GM19351 (cell line): ENCODE data around the gene ARHGAP12.

ENCODE experiments used
- ATAC-seq: cut with Tn5 transposase; IDR thresholded peaks from one replicate; pipeline ENCODE4 v1.9.1; 2021; ENCODE audit warnings: mild to moderate bottlenecking, moderate library complexity; ENCODE audit not compliant: unreplicated experiment

ARHGAP12 gene

DNA sequence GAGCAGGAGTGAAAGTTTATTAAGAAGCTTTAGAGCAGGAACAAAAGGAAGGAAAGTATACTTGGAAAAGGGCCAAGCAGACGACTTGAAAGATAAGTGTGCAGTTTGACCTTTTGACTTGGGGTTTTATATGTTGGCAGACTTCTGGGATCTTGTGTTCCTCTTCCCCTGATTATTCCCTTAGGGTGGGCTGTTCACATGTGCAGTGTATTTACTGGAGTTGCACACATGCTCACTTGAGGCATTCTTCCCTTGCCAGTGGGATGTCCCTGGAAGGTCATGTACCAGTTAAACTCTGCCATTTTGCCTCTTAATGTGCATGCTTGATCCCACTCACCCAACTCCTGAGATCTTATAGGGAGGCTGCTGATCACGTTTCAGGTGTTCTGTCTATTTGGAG lies 23.4 kb upstream of the ARHGAP12 start:
- no peak for ATAC-seq

DNA sequence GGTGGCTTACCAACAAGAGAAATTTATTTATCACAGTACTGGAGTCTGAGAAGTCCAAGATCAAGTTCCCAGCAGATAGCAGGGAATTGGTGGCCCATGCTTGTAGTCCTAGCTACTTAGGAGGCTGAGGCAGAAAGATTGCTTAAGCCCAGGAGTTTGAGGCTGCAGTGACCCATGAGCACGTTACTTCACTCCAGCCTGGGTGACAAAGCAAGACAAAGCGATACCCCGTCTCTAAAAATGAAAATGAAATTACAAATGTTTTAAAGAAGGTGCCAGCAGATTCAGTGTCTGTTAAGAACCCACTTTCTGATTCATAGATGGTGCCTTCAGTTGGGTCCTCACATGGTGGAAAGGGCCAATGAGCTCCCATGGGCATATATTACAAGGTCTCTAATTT lies 20.6 kb upstream of the ARHGAP12 start:
- ATAC-seq = no peak

DNA sequence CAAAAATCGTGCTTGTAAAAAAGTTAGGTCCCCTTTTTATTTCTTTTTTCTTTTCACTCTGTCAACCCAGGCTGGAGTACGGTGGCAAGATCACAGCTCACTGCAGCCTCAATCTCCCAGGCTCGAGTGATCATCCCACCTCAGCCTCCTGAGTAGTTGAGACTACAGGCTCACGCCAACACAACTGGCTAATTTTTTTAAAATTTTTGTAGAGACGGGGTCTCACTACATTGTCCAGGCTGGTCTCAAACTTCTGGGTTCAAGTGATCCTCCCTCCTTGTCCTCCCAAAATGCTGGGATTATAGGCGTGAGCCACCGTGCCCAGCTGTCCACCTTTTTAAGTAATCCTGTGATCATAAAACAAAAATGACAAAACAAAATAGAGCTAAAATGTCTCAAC lies 19.4 kb upstream of the ARHGAP12 start:
- ATAC-seq = no peak

DNA sequence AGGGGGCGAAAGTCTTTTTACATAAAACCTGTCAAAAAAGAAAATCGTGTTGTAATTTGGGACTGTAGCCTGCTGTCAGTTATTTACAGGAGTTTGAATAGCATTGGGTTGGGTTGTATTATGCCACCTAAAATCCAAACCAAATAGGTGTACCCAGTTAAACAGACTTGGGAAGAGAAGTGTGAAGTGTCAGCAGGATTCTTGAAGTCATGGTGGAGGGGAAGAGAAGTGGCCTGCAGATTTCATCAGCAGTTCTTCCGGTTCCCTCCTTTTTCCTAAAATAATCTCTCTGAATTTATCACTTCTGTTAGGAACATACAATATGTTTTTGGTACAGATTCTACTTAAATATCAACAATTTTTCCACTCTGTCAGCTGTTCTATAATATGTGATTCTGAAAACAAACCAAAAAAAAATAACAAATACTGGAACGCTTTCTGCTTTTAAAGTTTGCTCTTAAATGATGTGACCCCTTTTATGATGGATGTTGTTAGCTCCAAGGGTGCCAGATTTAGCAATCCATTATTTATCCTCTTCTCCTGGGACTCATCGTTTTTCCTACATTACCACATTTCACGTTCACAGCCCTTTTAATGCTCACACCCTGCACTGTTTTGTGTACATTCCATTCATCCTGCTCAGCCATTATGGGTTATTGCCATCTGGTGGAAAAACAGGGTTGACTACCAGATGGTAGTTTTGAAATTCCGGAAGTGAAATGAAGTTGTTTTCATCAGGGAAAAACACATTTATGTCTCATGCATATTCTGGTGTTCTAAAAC lies 18.7 kb upstream of the ARHGAP12 start:
- no peak for ATAC-seq

DNA sequence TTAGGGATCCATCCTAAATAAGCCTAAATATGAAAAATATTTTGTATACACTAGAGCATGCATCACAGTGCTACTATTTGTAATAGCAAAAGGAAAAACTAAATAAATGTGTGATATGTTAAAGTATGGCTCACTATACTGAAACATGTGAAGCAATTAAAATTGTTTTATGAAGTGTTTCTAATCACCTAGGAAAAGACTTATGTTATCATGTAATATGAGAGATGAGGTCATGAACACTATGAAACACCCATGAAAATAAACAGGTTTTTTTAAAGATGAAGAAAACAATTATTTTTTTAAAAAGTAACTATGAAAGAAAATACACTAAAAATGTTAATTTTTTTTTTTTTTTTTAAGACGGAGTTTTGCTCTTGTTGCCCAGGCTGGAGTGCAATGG lies 16.8 kb upstream of the ARHGAP12 start:
- no peak for ATAC-seq

DNA sequence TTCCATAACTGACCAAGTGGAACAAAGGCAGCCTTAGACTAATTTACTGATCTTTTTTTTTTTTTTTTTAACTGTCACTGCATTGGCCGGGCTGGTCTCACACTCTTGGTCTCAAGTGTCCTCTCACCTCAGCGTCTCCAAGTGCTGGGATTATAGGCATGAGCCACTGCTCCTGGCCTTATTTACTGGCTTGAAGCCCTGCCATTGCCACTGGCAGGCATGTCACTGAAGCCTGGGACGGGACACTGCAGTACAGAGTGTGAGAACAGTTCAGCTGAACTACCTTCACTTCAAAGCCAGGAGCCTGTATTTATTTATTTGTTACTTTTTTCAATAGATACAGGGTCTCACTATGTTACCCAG lies 15.4 kb upstream of the ARHGAP12 start:
- ATAC-seq = no peak

DNA sequence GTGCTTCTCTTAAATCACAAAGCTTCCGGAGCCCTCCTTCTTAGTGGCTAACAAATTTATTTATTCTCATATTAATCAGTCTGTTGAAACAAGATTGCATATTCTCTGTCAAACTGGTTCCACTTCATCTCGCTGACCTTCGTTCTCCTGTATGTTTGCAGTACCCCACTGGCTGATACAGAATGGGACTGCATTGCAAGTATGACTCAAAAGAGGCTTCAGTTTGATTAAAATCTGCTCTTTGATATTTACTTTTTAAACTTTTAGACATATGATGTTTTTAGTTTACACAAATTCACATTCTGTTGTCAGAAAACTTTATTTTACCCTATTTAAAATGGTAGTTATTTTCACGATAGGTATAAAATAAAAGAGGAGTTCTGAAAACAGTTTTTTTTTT lies 14.3 kb upstream of the ARHGAP12 start:
- ATAC-seq = no peak

DNA sequence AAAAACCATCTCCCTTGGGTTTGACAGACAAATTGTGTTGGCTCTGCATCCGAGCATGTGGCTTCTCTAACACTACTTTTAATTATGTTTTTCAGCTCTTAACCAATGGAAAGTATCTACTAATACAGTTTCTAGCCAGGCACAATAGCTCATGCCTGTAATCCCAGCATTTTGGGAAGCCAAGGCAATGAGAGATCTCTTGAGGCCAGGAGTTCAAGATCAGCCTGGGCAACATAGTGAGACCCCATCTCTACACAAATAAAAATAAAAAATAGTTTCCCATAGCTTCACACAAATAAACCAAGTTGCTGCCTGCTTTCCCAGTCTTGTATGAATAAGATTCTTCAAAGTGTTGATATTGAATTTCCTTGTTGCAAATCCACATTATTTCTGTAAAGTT lies 13.8 kb upstream of the ARHGAP12 start:
- no peak for ATAC-seq

DNA sequence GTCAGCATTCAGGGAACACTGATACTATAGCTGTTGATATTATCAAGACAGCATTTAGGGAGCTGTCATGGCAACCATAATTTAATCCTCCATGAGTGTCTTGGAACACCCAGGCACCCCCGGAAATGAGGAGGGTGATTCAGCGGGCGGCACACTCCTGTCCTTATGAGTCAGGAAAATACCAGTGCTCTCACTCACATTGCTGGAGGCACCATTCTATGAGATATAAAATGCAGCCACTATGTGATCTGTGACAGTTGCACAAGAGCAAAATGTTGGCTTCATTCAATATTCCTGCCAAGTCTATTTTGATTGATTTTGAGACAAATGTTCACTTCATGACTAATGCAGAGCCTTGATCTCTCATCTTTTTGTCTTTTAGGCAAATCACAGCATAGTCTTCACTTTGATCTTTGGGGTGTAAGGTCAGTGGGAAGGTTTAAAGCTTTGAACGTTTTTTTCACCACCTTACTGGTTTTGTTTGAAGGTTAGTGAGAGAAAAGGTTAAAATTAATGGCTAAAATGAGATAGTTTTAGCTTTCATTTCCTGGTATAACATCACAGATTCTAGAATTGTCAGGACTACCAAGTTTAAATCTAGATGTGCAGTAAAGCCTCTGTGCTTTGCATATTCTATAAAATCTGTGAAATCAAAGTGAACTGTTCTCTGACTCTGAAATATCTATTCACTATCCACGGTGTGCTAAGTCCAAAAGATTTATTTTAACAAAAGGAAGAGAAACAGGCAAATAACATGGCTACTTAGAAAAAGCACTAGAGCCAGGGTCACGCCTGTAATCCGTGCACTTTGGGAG lies 12.4 kb upstream of the ARHGAP12 start:
- no peak for ATAC-seq

DNA sequence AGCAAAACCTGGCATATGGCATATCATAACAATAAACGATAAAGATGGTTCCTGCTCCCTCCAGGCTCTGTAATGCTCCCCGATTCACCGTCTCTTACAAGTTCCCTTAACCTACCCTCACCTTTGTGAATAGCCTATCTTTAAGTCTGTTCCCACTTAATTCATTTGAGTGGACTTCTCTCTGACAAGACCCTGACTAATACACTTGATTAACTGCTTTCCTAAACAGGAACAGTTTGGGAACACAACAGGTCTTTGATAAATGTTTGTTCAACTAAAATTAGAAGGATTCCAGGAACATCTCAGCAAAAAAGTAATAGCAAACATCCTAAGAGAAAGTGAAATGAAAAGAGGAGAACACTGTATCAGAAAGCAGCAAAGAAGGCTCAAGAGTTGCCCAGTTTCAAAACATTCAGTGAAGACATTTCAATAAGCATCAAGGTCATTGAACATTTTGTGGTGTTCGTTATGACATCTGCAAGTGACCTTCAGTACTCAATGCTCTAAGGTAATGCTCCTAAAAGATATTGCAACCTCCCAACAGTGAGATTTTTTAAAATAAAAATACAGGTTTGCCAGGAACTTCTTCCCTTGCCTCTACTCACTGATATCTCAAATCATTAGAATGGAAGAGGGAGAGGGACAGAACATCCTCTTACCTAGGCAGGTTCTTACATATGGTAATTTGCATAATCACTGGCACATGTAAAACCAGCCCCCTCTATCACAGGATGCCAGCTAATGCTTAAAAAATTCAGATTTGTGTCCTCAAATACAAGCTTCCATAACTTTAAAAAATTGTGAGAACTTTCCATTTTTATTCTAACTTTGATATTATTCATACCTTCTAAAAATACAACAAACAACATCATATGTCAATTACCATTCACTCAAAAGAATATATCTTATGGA lies 11.4 kb upstream of the ARHGAP12 start:
- ATAC-seq = no peak

DNA sequence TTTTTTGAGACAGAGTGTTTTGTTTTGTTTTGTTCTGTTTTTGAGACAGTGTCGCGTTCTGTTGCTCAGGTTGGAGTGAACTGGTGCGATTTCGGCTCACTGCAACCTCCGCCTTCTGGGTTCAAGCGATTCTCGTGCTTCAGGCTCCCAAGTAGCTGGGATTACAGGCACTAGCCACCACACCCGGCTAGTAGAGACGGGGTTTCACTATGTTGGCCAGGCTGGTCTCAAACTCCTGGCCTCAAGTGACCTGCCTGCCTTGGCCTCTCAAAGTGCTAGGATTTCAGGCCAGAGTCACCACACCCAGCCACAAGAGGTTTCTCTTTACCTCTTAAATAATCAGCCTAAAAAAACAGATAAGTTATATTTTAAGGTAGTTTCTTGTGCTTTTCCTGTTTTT lies 8.7 kb upstream of the ARHGAP12 start:
- ATAC-seq = no peak

DNA sequence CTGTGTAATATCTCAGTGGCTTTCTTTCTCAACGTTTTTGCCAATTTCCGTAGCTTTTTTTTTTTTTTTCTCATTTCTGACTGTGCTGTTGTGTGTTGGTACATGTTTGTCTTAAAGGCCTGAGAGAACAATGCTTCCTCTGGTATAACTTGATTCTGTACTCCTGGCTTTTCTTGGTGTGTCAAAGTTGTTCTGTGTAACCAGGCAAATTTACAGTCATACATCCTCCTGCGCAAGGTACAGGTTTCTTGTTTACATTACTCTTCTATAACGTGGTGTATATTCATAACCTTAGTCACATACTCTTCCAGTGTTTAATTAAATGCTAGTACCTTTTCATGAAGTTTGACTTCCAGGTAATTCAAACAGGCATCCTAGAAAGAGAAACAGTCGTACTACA lies 8.3 kb upstream of the ARHGAP12 start:
- ATAC-seq = no peak

DNA sequence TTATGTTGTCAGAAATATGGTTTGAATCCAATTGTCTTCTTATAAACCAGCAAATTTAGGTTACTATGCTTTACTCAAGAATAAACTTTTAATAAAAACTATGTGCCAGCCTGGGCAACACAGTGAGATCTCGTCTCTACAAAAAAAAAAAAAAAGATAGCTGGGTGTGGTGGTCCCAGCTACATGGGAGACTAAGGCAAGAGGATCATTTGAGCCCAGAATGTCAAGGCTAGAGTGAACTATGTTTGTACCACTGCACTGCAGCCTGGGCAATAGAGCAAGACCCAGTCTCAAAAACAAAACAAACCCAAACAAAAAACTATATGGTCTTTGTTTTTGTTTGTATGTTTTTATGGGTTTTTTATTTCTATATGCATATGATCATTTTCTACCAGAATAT lies 7.5 kb upstream of the ARHGAP12 start:
- no peak for ATAC-seq

DNA sequence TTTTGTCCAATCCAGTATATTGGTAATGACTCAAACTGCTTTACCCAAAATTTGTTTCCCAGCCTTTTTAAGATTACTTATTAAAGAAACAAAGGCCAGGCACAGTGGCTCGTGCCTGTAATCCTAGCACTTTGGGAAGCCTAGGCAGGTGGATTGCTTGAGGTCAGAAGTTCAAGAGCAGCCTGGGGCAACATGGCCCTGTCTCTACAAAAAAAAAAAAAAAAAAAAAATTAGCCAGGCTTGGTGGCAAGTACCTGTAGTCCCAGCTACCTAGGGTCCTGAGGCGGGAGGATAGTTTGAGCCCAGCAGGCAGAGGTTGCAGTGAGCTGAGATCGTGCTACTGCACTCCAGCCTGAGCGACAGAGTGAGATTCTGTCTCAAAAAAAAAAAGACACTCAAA lies 7.0 kb upstream of the ARHGAP12 start:
- no peak for ATAC-seq

DNA sequence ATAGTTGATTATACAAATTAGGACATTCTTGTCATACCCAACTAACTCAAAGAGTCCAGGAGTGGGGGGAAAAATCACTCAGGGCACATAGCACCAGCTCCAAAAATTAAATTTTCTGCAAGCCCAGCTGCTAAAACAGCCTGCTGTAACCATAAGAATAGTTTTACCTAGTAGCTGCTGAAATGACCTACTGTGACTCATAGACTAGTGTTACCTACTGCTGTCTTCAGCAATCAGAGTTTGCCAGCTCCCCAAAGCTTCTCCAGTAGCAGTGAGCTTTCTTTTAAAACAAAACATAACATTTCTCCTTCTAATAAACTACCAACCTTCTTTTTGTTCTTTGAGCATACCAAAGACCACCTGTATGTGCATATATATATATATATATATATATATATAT lies 4.2 kb upstream of the ARHGAP12 start:
- ATAC-seq = no peak

DNA sequence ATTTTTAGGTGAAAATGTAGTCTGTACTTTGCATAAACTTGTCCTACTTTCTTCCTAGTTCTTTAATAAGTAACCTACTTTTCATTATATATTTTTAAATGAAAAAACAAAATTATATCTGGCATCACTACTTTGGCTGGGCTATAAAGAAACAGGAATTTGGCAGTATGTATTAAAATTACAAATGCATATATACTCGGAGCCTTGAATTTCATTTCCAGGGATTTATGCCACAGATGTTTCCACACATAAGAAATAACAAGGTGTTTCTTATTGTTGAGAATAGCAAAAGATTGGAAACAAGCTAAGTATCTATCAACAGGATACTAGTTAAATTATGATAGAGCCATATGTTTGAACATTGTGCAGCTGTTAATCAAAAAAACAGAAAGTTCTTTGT lies 2.2 kb upstream of the ARHGAP12 start:
- no peak for ATAC-seq

DNA sequence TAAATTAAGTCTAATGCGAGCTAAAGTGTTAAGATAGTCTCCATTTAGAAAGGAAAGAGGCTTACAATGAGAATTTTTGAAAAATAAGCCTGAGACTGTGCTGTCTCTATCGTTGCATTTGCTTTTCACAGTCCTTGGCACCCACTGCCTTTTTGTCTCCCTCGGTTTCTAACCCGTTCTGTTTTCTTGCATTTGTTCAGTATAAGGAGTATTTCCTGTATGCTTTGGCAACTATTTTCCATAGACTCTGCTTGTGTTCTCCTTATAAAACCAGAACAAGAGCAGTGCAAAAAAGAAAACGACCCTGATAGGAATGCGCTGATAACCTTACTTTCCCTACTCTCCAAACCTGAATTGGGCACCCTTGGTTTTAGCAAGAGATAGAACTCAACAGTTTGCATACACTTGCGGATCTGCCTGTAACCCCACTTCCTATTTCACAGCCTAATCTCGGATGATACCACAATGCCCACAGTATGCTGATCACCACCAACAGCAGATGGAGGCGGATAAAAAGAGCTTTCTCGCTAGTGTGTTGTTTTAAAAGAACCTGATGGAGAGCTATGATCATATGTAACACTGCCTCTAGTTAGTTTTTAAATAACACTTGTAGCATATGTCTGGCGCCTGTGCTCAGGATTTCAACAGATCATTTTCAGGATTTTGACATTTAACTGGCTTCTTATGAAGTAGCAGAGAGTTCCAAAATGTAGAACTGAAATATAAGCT lies 1.6 kb upstream of the ARHGAP12 start:
- ATAC-seq = no peak

DNA sequence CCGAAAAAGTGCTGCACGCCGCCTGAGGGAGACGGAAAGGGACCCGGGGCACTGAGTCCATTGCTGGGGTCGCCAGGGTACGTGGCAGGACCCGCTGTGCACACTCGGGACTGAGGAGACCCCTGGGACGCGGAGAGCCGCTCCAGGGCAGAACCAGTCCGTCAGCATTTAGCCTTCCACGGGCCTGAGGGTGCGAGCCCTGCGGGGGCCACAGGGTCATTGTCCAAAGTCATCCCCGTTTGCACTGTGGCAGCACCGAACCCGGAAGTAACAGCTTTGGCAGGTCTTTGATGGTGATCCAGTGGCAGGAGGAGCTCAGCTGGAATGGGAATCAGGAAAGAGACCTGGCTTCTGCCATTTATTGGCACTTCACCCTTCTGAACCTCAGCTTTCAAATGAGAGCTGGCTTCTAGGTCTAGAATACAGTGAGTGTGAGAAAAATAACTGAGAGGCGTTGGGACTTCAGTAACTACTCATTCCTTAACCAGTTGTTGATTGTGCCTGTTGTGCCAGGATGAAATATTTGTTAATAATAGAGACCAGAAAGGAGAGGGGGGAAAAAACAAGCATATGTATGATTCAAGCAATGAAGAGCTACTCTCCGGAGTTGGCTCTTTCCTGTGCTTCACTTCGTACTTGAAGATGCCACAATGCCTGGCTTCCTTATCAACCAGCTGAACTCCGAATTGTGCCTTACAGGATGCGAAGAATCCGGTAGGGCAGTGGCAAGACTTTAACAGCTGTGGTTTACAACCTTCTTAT lies 811 bp upstream of the ARHGAP12 start:
- peak; percentile 31 for ATAC-seq

DNA sequence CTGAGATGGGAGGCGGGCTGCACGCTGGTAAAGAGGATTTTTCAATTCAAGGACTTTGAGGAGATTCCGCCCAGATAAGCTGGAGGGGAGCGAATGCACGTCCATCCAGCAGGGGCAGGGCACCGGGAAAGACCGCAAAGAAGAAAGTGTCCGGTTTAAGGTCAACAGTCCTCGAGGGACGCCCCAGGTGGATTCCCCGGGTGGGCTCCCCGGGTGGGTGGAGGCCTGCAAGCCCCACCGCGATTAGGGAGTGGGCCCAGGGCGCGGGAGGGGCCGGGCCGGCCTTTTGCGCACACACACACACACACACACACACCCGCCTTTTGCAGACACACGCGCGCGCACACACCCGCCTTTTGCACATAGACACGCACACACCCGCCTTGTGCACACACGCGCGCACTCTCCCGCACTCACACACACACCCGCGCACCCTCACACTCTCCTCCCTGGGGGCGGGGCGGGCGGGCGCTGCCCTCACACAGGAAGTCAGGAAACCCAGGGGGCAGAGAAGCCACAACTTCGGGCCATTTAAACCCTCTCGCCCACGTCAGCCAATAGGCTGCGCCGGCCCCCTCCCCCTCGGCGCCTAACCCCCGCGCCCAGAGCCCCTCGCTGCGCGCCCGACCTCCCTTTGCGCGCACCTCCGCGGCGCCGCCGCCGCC lies 615 bp downstream of the ARHGAP12 start:
- ATAC-seq = peak; percentile 26

DNA sequence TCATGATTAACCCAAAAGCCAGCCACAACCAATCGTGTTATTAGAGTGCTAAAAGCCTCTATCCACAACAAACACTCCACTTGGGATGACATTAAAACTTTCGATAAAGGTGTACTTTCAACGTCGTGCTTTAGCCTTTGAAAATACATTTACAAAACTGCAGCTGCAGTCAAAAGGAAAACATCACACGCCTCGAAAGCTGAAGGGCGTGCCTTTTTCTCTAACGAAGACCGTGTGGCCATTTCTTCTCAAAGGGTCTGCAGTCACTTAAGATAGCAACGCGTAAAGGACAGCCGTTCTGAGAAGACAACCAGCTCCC lies 1.1 kb downstream of the ARHGAP12 start:
- peak; percentile 15 for ATAC-seq
